RWPE1 (cell line): Measurements from ENCODE around the gene MAGI1.

ENCODE experiments used
- CTCF ChIA-PET: fragments of 350-600 bp; sonication (Branson Sonifier 250); formaldehyde crosslinking; extraction: SDS; loops from one replicate; lab custom pipeline; 2021; lab: Yijun Ruan, JAX
- POLR2A ChIA-PET: fragments of 400-600 bp; formaldehyde crosslinking; extraction: SDS; loops from one replicate; lab custom pipeline; 2020; ENCODE audit warnings: antibody characterized with exemption; ENCODE audit not compliant: low non-redundant PET; lab: Yijun Ruan, JAX
- DNase-seq: peaks from one replicate; pipeline ENCODE4 v3.0.0; 2012; ENCODE audit warnings: low spot score
- H3K27ac ChIP-seq: fragments of 450-650 bp; 2 replicates; pipeline ENCODE4 v1.5.1; 2017
- CTCF ChIP-seq: fragments of 450-650 bp; conservative IDR thresholded peaks from 2 replicates; pipeline ENCODE4 v1.5.1; 2017; ENCODE audit warnings: low read depth, mild to moderate bottlenecking

The MAGI1 gene

DNA sequence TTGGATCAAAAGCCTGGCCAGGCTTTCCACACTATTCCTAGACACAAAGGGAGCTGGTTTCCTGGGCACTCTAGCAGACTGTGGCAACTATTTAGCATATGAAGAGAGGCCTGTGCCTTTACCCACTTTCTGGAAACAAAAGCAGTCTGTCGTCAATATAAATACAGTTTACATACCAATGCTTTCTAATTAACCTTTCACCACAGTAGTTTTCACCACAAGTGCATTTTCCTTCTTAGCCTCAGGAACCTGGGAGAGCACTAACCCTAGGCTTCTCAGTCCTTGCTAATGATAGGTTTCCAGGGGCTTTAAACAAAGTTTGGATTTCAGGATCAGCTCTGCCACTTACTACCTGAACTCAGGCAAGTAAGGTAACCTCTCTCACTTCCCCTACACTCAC lies 499.1 kb downstream of the MAGI1 start:
- CTCF ChIA-PET: no interaction called here
- POLR2A ChIA-PET: no interaction called here
- DNase-seq: no peak
- H3K27ac ChIP-seq: no peak overlapping the region
- no peak for TF ChIP-seq CTCF

- CTCF ChIA-PET: no interaction called here
- H3K27ac ChIP-seq: no peak overlapping the region
- no peak for DNase-seq
- no peak for TF ChIP-seq CTCF
- POLR2A ChIA-PET: no interaction called here
These were observed 500.6 kb downstream of the MAGI1 start for GRCh38 chr3:65538101-65538500.

- ChIA-PET POLR2A (no interaction called here), CTCF (no interaction called here)
- no peak for DNase-seq
- TF ChIP-seq CTCF: no peak
- H3K27ac ChIP-seq: no peak overlapping the region
These were observed 501.6 kb downstream of the MAGI1 start for GRCh38 chr3:65537109-65537508.

- H3K27ac ChIP-seq: no peak overlapping the region
- POLR2A ChIA-PET: no interaction called here
- TF ChIP-seq CTCF: no peak
- CTCF ChIA-PET: no interaction called here
- no peak for DNase-seq
These were observed 503.5 kb downstream of the MAGI1 start for GRCh38 chr3:65535260-65535659.

GRCh38 chr3:65534805-65535204 lies 503.9 kb downstream of the MAGI1 start:
- TF ChIP-seq CTCF: no peak
- ChIA-PET POLR2A (no interaction called here), CTCF (no interaction called here)
- no peak for DNase-seq
- H3K27ac ChIP-seq: no peak overlapping the region

- POLR2A ChIA-PET: no interaction called here
- no peak for TF ChIP-seq CTCF
- H3K27ac ChIP-seq: no peak overlapping the region
- CTCF ChIA-PET: no interaction called here
- DNase-seq: no peak
These were observed 506.0 kb downstream of the MAGI1 start for GRCh38 chr3:65532749-65533148.

GRCh38 chr3:65532215-65532614 lies 506.5 kb downstream of the MAGI1 start:
- no peak for TF ChIP-seq CTCF
- no peak for DNase-seq
- POLR2A ChIA-PET: no interaction called here
- CTCF ChIA-PET: no interaction called here
- no peak overlapping the region for H3K27ac ChIP-seq
